Retinal pigment epithelial cell (primary cell): ENCODE data around the gene ZBTB21.
A peak's percentile ranks its signal among the peaks of the same experiment; 100 is the strongest.

Experiments
- DNase-seq: peaks from one replicate; pipeline ENCODE4 v3.0.0-alpha.2; 2010; ENCODE audit warnings: low read depth
- H3K4me3 ChIP-seq: 2 replicates; pipeline ENCODE4 v1.5.1; 2011; ENCODE audit warnings: mild to moderate bottlenecking, low read length, control low read depth, moderate library complexity
- TF ChIP-seq, protein P1 (sequence below): conservative IDR thresholded peaks from 2 replicates; pipeline ENCODE4 v1.5.1; 2011; ENCODE audit warnings: low read depth, low read length, control low read depth, inconsistent platforms

Gene ZBTB21

DNA sequence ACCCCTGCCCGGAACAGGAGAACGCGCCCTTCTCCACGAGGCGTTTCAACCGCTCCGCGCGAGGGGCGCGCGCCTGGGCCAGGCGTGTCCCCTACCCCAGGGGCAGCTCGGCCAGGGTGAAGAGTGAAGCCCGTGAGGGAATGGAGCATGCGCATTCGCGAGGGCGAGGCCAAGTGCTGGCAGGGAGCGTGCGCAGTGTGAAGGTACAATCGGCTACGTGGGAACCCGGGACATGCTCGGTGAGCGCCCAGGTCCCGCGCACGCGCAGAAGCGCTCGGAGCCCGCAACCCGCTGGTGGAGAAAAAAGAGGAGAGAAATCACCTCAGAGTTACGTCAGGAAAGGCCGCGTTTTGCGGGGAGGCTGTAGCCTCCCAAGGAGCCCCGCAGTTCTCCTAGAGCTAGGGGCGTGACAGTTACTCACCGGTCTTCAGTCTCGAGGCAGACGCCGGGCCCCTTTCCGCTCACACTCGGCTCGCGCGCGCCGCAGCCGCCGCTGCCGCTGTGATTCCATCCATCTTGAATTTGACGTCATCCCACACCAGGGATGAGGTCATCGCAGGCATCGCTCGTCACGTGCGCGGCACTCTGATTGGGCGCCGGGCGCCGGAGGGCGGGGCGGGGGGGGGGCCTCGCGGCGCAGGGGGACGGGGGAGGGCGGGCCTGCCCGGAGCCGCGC, at the start of gene ZBTB21:
TSS of gene ZBTB21 (minus strand) at position 530 of the 676 bp plus-strand sequence. CDS start 16,265 bp downstream, outside the sequence.
- DNase-seq = peak; percentile 85
- peak within 1 kb of the TSS; percentile 69 for H3K4me3 ChIP-seq
- TF ChIP-seq, protein P1, sequence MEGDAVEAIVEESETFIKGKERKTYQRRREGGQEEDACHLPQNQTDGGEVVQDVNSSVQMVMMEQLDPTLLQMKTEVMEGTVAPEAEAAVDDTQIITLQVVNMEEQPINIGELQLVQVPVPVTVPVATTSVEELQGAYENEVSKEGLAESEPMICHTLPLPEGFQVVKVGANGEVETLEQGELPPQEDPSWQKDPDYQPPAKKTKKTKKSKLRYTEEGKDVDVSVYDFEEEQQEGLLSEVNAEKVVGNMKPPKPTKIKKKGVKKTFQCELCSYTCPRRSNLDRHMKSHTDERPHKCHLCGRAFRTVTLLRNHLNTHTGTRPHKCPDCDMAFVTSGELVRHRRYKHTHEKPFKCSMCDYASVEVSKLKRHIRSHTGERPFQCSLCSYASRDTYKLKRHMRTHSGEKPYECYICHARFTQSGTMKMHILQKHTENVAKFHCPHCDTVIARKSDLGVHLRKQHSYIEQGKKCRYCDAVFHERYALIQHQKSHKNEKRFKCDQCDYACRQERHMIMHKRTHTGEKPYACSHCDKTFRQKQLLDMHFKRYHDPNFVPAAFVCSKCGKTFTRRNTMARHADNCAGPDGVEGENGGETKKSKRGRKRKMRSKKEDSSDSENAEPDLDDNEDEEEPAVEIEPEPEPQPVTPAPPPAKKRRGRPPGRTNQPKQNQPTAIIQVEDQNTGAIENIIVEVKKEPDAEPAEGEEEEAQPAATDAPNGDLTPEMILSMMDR = no peak

DNA sequence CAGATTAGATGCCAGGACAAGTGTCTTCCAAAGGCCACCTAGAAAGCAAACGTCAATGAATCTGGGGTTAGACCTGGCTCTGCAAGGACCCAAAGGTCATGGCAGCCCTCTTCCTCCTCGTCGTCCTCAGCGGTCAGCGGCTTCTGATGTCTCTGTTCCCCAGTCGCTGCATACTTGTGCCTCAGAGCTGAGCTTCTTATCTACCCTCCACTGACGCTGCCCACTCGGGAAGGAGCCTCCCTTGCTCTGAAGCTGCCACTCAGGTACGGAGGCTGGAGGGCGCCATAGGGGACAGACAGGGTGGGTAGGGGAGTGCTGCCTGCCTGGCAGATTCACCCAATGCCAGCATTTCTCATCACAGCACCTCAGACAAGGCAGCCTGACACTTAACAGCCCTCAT, 49.6 kb upstream of the ZBTB21 start:
- no peak overlapping the region for H3K4me3 ChIP-seq
- no peak for DNase-seq
- TF ChIP-seq, protein P1 = no peak

- TF ChIP-seq, protein P1 = no peak
- no peak overlapping the region for H3K4me3 ChIP-seq
- DNase-seq = no peak
These were observed 49.0 kb upstream of the ZBTB21 start for GRCh38 chr21:42059141-42059540.

DNA sequence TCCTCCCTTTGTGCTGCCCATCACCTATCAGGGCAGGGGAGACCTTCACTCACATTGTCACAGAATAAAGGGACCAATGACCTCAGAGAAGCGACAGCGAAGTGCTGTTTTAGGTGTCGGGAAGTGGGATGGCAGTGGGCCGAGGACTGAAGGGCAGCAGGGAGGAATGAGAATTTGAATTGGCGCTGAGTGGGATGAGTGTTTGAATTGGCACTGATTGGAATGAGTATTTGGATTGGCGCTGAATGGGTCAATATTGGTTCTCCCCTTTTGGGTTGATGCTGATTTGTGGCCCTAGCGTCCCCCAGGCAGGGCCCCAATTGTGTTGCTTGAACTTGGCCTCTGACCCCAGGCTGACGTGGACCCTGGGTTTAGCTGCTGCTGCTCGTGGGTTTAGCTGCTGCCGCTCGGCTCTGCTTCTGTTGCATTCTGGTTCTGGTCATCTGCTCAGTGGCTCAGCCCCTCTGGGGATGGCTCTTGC, 48.5 kb upstream of the ZBTB21 start:
- DNase-seq = no peak
- TF ChIP-seq, protein P1 = no peak
- H3K4me3 ChIP-seq = no peak overlapping the region

DNA sequence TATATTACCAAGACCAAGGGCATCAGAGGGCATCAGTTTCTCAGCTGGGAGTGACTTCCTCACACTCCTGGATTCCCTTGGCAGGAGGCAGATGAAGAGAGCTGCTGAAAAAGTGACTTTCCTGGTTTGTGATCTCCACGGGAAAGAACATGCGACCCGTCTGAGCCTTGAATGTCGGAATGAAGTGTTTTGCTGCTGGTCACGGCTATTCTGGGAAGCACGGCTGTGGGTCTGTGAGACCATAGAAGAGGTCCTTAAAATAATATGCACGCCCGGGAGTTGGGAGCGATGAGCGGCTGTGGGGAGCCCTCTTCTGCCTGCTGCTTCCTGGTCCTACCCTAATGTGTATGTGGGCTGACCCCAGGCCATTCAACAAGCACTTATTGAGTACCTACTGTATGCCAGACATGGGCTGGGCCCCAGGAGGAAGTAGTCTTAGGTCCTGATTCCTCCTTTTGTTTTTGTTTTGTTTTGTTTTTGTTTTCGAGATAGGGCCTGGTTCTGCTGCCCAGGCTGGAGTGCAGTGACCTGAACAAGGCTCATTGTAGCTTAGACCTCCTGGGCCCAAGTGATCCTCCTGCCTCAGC, 47.8 kb upstream of the ZBTB21 start:
- no peak for DNase-seq
- H3K4me3 ChIP-seq = no peak overlapping the region
- TF ChIP-seq, protein P1 = no peak

DNA sequence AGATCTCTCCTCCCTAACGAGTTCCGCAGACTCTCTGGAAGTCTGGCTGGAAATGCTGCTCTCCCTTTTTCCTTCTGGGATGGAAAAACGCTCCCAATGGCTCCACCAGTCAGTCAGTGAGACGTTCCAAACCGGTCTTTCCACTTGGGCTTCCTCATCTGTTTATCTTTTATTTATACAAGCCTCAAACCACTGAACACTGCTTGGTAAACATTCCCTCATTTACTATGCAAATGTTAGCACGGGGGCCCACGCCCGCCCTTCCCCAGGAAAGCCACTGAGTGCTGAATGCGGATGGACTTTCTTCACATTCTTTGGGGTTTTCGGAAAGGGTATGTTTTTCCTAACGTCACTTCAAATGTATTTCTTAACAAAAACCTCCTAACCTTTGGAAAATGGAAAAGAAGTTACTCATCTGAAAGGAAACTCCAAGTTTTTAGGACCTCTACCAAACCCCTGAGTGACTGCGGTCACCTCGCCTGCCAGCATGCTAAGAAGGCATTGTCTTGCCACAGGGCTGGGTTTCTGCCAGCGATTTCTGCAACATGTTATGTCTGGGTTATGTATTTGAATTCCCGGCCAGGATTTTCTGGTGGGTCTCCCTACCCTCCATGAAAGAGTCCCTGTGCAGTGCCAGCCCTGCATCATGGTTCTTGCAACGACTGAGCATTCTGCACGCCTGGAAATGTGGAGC, 47.0 kb upstream of the ZBTB21 start:
- H3K4me3 ChIP-seq = no peak overlapping the region
- TF ChIP-seq, protein P1 = no peak
- no peak for DNase-seq
